ENCODE data around the gene RPS19. TPM values are rescaled to one million over a fixed set of nuclear protein-coding genes. Genes with fewer than 3 reads are reported as not detected.

The RPS19 gene
- total and polyA plus RNA-seq, 8 donors = 939 to 2,267 (median 1,289) TPM

DNA sequence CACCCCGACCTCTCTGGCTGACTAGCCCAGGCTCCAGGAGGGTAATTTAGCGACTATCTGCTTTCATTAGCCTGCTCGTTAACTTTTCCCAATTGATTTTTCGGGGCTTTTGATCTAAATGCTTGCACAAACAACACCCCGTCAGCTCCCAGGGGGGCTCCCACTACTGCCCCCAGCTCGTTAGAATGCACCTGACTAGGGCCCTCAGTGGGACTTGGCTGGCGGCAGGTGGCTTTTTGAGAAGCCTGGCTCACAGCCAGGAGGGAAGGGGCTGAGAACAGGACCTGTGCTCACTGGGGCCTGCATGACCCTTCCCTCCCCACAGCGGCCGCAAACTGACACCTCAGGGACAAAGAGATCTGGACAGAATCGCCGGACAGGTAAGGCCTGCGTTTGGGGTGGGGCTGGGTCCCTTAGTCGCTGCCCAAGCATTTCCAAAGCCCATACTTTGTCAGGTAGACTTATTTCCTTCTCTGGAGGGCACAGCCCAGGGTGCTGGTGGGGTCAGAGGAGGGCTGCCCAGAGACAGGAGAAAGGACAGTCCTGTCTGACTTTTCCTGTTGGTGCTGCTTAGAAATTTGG lies 9.4 kb downstream of the RPS19 start:
- FAIRE-seq (no peak), DNase-seq (peak in 2 of 6 donors; percentile 44 to 73), ATAC-seq (no peak)
- Histone ChIP-seq H3K4me3 (no peak overlapping the region), H3K36me3 (peaks cover 2 to 51% (median 24%) of the 10 kb centered on the region in 3 donors), H3K4me1 (peaks cover 0 to 5% (median 4%) of the 10 kb centered on the region in 3 donors), H3K9me3 (no peaks in the 10 kb centered on the region), H3K27ac (no peak overlapping the region), H3K27me3 (no peaks in the 10 kb centered on the region)
- WGBS, 2 donors = 85 to 86% methylated on average over 13 of the region's 13 CpGs
- intact Hi-C loops (cut with DNase I) = no loop called here
- TF ChIP-seq, protein P1, sequence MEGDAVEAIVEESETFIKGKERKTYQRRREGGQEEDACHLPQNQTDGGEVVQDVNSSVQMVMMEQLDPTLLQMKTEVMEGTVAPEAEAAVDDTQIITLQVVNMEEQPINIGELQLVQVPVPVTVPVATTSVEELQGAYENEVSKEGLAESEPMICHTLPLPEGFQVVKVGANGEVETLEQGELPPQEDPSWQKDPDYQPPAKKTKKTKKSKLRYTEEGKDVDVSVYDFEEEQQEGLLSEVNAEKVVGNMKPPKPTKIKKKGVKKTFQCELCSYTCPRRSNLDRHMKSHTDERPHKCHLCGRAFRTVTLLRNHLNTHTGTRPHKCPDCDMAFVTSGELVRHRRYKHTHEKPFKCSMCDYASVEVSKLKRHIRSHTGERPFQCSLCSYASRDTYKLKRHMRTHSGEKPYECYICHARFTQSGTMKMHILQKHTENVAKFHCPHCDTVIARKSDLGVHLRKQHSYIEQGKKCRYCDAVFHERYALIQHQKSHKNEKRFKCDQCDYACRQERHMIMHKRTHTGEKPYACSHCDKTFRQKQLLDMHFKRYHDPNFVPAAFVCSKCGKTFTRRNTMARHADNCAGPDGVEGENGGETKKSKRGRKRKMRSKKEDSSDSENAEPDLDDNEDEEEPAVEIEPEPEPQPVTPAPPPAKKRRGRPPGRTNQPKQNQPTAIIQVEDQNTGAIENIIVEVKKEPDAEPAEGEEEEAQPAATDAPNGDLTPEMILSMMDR (IDR thresholded peaks at IDR 0.05) = no peak

DNA sequence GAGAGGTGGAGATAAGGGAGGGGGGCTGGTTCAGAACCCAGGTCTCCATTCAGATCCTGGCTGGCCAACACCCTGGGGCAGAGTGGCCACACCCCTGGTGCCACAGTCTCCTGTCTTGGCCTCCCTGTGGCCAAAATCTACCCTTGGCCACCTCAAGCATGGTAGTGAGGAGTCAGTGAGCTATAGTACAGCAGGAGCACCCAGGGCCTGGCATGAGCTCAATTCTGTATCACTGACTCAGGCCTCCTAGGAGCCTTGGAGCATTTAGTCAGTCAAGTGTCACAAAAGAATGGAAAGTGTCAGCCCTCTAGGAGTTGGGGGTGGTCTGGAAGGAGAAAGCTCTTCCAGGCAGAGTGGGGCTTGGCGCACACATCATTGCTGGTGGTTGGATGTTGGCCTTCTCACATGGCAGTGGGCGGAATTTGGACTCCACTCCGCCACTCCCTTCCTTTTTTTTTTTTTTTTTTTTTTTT lies 10.4 kb downstream of the RPS19 start:
- Histone ChIP-seq H3K4me1 (peaks cover 0 to 5% (median 4%) of the 10 kb centered on the region in 3 donors), H3K9me3 (no peaks in the 10 kb centered on the region), H3K4me3 (no peak overlapping the region), H3K27ac (no peak overlapping the region), H3K36me3 (peaks cover under 1 to 41% (median 18%) of the 10 kb centered on the region in 3 donors), H3K27me3 (no peaks in the 10 kb centered on the region)
- no peak for ATAC-seq
- WGBS, 2 donors = 60 to 98% methylated on average over 3 of the region's 3 CpGs
- no peak for FAIRE-seq
- TF ChIP-seq, protein P1 (IDR thresholded peaks at IDR 0.05) = no peak
- DNase-seq = peak in 1 of 6 donors; percentile 18
- intact Hi-C loops (cut with DNase I) = loop anchor here in 1 of 3 donors (5.0 kb wide), 1 partner anchor 82 kb away; no protein-coding TSS in a partner anchor

DNA sequence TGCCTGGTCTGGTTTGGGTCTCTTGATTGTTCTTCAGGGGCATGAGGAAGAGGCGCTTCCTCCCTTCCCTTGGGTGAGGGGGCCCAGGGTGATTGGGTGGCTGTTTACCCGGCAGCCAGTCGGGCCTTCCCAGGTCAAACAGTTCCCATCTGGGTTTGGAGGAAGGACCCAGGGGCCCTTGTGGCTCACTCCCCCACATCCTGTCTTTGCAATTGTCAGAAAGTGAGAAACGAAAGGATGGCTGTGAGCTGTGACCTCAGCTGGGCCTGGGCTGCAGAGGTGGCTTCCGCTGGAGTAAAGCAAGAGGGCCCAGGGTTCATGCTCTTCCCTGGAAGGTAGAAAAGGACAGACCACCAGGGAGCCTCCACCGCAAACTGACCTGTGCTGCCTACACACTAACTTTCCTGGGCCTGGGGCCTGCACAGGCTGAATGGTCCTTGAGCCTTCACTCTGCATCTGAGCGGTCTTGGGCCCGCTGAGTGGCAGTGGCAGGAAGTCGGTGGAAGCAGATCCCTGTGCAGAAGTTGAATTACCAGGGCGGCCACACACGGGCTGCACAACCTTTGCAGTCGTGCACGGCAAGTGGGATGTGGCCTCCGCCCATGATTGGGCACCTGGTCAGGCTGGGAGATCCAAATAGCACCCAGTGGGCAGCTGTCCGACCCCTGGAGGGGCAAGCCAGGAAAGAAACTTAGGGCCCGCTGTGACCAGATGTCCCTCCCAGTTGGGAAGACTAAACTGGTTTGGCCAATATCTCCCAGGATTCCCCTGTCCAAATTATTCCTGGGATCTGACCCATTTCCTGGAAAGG lies 11.7 kb downstream of the RPS19 start:
- H3K4me1 ChIP-seq = peaks cover 0 to 5% (median 0%) of the 10 kb centered on the region in 3 donors
- H3K36me3 ChIP-seq = peaks cover 0 to 41% (median 18%) of the 10 kb centered on the region in 3 donors
- no peaks in the 10 kb centered on the region for H3K27me3 ChIP-seq
- ATAC-seq = peak in 3 of 4 donors; percentile 2 to 24 (median 16)
- H3K9me3 ChIP-seq = no peaks in the 10 kb centered on the region
- intact Hi-C loops (cut with DNase I) = loop anchor here in 1 of 3 donors (5.0 kb wide), 1 partner anchor 81 kb away; no protein-coding TSS in a partner anchor
- 79 to 80% methylated on average over 16 of the region's 16 CpGs for WGBS, 2 donors
- DNase-seq = peak in 1 of 6 donors; percentile 34
- TF ChIP-seq, protein P1 (IDR thresholded peaks at IDR 0.05) = no peak
- H3K4me3 ChIP-seq = no peak overlapping the region
- no peak overlapping the region for H3K27ac ChIP-seq
- FAIRE-seq = no peak

DNA sequence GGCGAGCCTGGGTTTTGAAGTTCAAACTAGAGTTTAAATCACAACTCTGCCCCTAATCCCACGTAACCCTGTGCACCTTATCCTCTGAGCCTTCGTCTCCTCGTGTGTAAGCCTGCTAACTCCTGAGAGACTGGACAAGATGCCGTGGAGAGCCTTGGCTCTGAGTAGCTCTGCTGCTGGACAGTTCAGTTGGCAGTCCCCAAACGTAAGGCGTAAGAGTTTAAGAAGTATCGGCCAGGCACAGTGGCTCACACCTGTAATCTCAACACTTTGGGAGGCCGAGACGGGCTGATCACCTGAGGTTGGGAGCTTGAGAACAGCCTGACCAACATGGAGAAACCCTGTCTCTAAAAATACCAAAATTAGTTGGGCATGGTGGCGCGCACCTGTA lies 12.3 kb downstream of the RPS19 start:
- Histone ChIP-seq H3K27me3 (no peaks in the 10 kb centered on the region), H3K4me3 (no peak overlapping the region), H3K9me3 (no peaks in the 10 kb centered on the region), H3K36me3 (peaks cover 0 to 41% (median 18%) of the 10 kb centered on the region in 3 donors), H3K27ac (no peak overlapping the region), H3K4me1 (peaks cover 0 to 5% (median 0%) of the 10 kb centered on the region in 3 donors)
- intact Hi-C loops (cut with DNase I) = loop anchor here in 1 of 3 donors (5.0 kb wide), 1 partner anchor 80 kb away; no protein-coding TSS in a partner anchor
- DNase-seq (peak in 1 of 6 donors; percentile 7), ATAC-seq (peak in 1 of 4 donors; percentile 3), FAIRE-seq (no peak)
- TF ChIP-seq, protein P1 (IDR thresholded peaks at IDR 0.05) = no peak
- 91% methylated on average over 12 of the region's 12 CpGs for whole genome bisulfite sequencing, 2 donors
